MG63 (cell line): ENCODE data around the gene SMLR1. TPM values are rescaled to one million over a fixed set of nuclear protein-coding genes. Genes with fewer than 3 reads are reported as not detected.
A peak's percentile ranks its signal among the peaks of the same experiment; 100 is the strongest.

Experiments
- DNase-seq: peaks from one replicate; pipeline ENCODE4 v3.0.0-alpha.2; 2020
- H3K27me3 ChIP-seq: fragments of 250-450 bp; sonication (Bioruptor Pico); 2 replicates; pipeline ENCODE4 v1.5.1; 2020; ENCODE audit warnings: mild to moderate bottlenecking, moderate library complexity
- H3K36me3 ChIP-seq: fragments of 250-450 bp; sonication (Bioruptor Pico); 2 replicates; pipeline ENCODE4 v1.5.1; 2020; ENCODE audit warnings: mild to moderate bottlenecking, moderate library complexity
- H3K4me3 ChIP-seq: fragments of 250-450 bp; sonication (Bioruptor Pico); 2 replicates; pipeline ENCODE4 v1.5.1; 2020; ENCODE audit warnings: mild to moderate bottlenecking, moderate library complexity
- H3K9me3 ChIP-seq: fragments of 250-450 bp; sonication (Bioruptor Pico); 2 replicates; pipeline ENCODE4 v1.5.1; 2020; ENCODE audit warnings: mild to moderate bottlenecking, moderate library complexity
- total RNA-seq: library from RNA; depleted of rRNA; stranded (reverse); fragments of >200 nt; shearing (Covaris generic); gene quantifications from 2 replicates; pipeline ENCODE4 v1.2.3, GENCODE V29; 2014; ENCODE audit warnings: low replicate concordance; rRNA removed

Gene SMLR1
- total RNA-seq, 1 experiment from 2014 or later = not detected

DNA sequence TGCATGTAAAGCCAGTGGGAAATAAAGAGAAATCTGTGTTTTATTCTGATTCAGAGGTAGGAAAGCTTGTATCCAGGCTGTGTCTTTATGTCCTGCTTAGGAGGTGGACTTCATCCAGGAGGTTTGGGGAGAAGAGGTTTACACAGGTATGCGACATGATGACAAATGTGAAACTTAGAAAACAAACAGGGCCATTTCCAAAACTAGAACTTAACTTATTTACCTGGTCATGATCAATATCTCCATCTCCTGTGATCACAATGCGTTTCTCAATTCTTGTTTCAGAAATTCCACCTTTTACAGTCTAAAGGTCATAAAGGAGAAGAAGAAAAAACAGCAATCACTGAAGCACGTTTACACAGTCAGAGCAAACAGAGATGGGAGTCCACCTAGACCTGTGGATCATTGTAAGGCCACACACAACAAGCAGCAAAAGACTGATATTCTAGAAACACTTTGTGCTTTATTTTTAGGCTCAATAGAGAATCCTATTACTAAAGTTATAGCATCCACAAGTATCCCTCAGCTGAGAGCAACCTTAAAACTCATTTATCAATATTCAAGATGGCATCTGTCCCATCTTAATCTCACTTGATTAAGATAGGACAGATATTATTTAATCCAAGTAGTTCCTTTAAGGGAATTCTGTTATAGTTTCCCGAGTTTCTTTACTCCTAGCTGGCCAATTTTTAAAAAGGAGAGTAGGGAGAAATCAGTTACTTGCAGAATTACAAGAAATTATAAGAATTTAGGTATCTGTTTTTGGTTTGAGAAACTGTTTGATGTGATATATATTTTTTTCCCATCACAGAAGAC, 36.4 kb downstream of the SMLR1 start:
- DNase-seq = no peak
- H3K36me3 ChIP-seq = peaks cover 17% of the 10 kb centered on the region
- H3K27me3 ChIP-seq = no peaks in the 10 kb centered on the region
- no peaks in the 10 kb centered on the region for H3K9me3 ChIP-seq
- no peak overlapping the region for H3K4me3 ChIP-seq

DNA sequence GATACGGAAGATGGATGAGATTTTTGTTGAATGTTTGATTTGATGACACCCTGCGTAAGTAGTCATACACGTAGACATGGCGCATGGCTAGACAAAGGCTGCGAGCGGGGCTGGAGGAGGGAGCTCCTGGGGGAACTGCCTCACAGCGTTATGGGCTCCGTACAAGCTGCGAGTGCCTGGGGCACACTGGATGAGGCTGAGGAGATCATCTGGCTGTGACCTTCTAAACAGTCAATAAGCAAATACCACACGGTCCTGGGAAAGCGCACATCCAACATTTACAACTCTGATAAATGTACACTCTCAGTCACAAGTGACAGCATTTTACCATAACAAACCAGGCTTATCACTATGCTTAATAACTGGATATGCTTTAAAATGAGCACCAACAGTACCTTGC, 37.1 kb downstream of the SMLR1 start:
- no peak overlapping the region for H3K4me3 ChIP-seq
- H3K36me3 ChIP-seq = peaks cover 16% of the 10 kb centered on the region
- H3K27me3 ChIP-seq = no peaks in the 10 kb centered on the region
- DNase-seq = no peak
- H3K9me3 ChIP-seq = no peaks in the 10 kb centered on the region

DNA sequence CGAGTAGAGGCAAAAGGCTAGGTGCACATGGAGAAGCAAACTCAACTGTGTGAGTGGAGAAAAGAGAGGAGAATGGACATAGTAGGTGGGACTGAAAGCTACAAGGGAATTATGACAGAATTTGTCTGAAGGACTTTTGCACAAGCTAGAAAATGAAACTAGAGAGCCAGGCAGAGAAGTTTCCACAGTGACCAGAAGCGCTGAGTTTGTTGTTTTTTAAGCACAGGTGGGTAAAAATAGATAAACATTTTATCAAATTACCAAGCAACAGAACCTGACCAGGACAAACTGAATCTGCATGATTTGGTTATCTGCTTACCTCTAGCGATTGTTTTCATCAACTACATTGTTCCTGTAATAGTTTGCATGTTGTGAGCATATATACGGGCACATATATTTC, 38.6 kb downstream of the SMLR1 start:
- peaks cover 16% of the 10 kb centered on the region for H3K36me3 ChIP-seq
- no peak overlapping the region for H3K4me3 ChIP-seq
- no peaks in the 10 kb centered on the region for H3K27me3 ChIP-seq
- H3K9me3 ChIP-seq = no peaks in the 10 kb centered on the region
- DNase-seq = no peak

DNA sequence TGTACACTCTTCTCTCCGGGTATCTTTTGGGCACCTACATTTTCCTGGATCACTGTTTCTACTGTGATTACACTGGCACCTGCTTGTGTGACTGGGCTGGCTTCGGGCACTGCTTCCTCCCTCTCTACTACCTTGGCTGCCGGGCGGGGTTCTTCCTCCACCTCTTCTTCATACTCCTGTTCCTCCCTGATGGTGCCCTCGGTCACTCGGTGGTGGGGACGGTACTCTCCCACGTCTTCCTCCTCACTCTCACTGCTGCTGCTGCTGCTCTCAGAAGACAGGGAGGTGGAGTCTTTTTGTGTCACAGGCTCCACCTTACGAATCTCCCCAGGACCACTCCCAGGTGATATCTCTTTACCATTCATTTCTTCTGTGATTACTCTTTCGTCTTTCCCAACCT, 42.5 kb downstream of the SMLR1 start:
- DNase-seq = no peak
- Histone ChIP-seq H3K4me3 (no peak overlapping the region), H3K9me3 (no peaks in the 10 kb centered on the region), H3K27me3 (no peaks in the 10 kb centered on the region), H3K36me3 (peaks cover 9% of the 10 kb centered on the region)

DNA sequence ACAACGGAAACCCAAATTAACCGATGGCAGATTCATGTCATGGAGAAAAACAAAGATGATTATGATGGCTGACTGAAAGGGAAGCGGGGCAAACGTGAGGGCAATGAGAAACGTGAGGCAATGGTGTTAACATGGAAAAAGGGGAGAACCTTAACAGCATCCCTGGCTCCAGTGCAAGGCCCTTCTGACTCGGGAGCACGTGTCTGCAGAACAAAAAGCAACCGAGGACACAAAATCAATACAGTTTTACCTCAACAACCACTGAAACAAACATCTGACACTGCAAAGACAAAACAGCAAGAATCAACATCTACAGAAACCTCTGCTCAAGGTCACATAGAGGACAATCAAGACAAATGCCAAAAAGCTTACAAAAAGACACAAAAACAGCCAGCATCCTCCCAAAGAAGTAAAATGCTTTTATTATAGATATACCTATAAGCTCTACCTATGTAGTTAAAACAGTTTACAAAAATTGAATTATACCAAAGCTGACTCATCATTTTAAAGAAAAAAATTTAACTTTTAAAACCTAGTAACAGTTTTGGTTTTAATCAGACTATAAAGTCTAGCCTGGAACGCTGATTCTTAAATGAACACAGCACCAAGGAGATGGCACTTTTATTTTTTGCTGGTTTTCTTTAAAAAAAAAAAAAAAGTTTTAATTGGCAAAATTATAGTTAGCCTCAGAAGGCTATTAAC, 43.1 kb downstream of the SMLR1 start:
- Histone ChIP-seq H3K36me3 (peaks cover 8% of the 10 kb centered on the region), H3K4me3 (no peak overlapping the region), H3K9me3 (no peaks in the 10 kb centered on the region), H3K27me3 (no peaks in the 10 kb centered on the region)
- no peak for DNase-seq

DNA sequence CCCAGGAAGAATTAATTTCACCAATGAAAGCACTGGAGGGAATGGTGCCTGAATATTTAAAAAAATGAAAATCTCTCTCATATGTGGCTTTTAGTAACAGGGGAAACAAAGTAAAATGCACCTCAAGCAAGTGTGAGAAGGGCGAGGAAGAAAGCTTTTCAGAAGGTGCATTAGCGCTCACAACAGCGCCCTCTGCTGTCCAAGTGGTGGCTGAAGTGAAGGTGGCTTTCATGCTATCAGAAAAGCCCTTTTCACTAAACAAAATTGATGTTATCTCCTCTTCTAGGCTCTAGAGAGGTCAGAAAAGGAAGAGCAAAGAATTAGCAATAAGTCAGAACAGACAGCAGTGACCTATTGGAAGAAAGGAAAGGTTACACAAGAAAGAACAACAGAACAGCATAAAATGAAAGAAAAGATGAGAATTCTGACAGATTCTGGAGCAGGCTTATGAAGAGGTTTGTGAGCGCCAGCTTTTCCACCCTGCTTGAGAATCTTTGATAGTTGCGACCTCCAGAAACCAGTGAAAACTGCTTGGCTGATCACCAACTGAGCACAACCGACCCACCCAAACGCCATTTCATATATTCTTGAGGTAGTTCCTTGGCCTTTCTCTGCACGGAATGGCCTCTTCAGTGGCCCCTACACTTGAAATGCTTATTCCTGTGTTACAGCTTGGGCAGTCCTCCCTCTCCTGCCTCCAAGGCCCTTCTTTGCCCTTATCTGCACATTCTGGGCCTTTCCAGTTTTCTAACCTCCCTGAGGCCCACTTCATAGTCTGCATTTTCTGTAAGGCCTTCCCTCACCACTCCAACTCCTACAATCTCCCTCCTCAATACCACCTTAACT, 45.3 kb downstream of the SMLR1 start:
- peaks cover 4% of the 10 kb centered on the region; the same call in 1 of the 2 replicates for H3K36me3 ChIP-seq
- DNase-seq = peak; percentile 35

DNA sequence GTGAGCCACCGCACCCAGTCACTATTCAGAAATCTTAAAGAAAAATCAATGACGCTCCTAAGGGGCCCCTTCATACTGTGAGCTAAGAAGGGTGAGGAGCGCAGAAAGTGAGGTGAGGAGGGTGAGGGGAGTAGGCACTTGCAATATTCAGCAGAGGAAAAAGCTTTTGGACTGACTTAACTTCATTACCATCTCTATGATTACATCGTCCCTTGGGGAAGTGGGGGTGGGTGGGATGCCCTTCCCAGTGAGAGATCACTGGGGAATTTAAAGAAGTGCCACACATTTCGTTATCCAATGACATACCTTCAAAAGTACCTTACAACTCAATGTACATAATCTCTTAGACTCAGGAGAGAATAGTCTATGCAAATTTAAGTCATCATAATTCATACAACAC, 46.5 kb downstream of the SMLR1 start:
- H3K9me3 ChIP-seq = no peaks in the 10 kb centered on the region
- H3K4me3 ChIP-seq = no peak overlapping the region
- no peaks in the 10 kb centered on the region for H3K27me3 ChIP-seq
- no peak for DNase-seq
- H3K36me3 ChIP-seq = peaks cover 4% of the 10 kb centered on the region; the same call in 1 of the 2 replicates

More for the DNA sequence above, 45.3 kb downstream of the SMLR1 start:
- no peak overlapping the region for H3K4me3 ChIP-seq
- H3K27me3 ChIP-seq = no peaks in the 10 kb centered on the region
- H3K9me3 ChIP-seq = no peaks in the 10 kb centered on the region

DNA sequence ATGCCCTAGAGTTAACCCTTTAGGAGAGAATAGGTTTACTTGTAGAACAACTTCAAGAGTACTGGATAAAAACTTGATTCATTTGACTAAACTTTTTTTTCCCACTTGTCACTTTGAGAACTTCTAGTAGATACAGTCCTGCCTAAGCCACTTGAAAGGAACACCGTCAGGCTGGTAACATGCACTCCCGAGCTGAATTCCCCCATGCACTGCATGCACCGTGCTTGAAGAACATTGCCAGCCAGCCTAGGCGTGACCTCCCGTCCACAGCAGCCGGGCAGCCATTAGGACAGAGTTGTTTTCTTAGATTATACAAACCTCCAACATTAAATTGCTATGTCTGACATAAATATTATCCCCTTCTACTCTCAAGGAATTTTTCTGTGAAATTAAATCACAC, 52.6 kb downstream of the SMLR1 start:
- Histone ChIP-seq H3K4me3 (no peak overlapping the region), H3K9me3 (no peaks in the 10 kb centered on the region)

DNA sequence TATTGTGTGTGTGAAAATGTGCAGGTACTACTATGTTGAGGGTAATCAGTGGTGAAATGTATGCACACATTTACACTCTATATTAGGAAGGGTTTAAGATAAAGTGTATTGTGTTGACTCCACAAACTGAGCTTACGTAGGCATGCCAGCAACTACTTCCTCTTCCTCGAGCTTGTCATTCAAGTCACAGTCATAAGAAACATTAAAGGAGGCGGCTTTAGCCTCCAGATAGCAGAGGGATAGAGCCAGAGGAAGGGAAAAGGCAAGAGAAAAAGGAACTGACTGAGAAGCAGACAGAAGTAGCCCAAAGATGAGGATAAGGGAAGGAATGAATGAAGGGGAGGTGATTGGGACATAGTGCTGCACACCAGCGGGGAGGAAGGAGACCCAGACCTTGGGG, 55.2 kb downstream of the SMLR1 start:
- peaks cover 24% of the 10 kb centered on the region for H3K36me3 ChIP-seq
- no peaks in the 10 kb centered on the region for H3K27me3 ChIP-seq
- no peak for DNase-seq
- H3K4me3 ChIP-seq = no peak overlapping the region
- H3K9me3 ChIP-seq = no peaks in the 10 kb centered on the region

More for the DNA sequence above, 52.6 kb downstream of the SMLR1 start:
- Histone ChIP-seq H3K36me3 (peaks cover 22% of the 10 kb centered on the region), H3K27me3 (no peaks in the 10 kb centered on the region)
- no peak for DNase-seq

DNA sequence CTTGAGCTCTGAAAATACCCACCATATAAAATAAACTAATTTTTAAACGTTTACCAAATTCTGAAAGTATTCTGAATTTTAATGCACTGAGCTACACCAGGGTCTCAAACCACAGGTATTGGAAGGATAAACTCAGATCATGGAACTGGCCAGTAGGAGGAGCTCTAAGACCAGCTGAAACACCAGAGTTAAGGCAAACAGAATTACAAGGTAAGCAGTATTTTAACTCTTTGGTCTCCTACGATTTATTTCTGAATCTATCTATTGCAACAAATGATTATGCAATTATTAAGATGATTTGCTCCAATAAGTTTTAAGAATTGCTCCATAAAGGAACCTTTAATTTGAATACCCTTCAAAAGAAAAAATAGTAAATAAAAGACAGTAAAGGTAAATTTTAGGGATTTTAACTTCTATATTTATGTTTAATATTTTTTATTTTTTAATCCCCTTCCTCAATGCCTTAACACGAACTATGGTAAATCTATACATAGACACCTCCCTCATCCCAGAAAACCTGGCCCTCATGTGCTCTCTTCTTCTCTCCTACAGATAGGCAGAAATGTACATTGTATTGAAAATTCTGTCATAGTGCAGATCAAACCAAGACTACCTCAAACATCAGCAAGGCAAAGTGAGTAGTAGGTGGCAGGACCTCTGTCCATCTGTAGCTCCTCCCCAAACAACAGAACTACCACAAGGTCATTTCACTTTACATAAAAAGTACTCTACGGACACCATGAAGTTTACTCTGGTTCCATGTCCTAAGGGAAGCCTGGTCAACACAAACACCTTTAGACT, 58.4 kb downstream of the SMLR1 start:
- no peak overlapping the region for H3K4me3 ChIP-seq
- H3K36me3 ChIP-seq = peaks cover 32% of the 10 kb centered on the region
- H3K9me3 ChIP-seq = no peaks in the 10 kb centered on the region
- DNase-seq = peak; percentile 38
- H3K27me3 ChIP-seq = no peaks in the 10 kb centered on the region

Other genes starting within 250 kb of the SMLR1 start
- 33.3 and 63.9 TPM in 2 replicates for gene EPB41L2, start 235.8 kb downstream of the SMLR1 start, total RNA-seq